Natural killer cell (primary cell): ENCODE results near the gene SPTBN4. TPM values are rescaled to one million over a fixed set of nuclear protein-coding genes. Genes with fewer than 3 reads are reported as not detected.
"Not testable (repeated sequence)": the region's sequence is repeated elsewhere in the genome, so short reads cannot be mapped to it uniquely, and the experiment has no call there.

Source experiments
- ATAC-seq, 3 donors: fragments of 150-1000 bp in 2 of 3; fragments of 200-7000 bp in 1 of 3; cut with Tn5 transposase; 1 replicate in 1 of 3; 2 replicates in 2 of 3; pipeline ENCODE4 v1.10.0; 2021; ENCODE audit warnings: mild to moderate bottlenecking in 2 of 3, moderate library complexity in 2 of 3
- DNase-seq, 2 donors: peaks; one replicate each; pipeline versions ENCODE4 v3.0.0 to v3.0.0-alpha.2; 2013 to 2021; ENCODE audit warnings: mixed read lengths in 1 of 2
- H3K27ac ChIP-seq: one replicate; pipeline ENCODE4 v1.5.1; 2013; ENCODE audit warnings: mild to moderate bottlenecking, low read length
- H3K27me3 ChIP-seq: one replicate; pipeline ENCODE4 v1.6.1; 2013; ENCODE audit warnings: low read length; ENCODE audit not compliant: control insufficient read depth, insufficient read depth
- H3K36me3 ChIP-seq: one replicate; pipeline ENCODE4 v1.6.1; 2013; ENCODE audit warnings: low read length; ENCODE audit not compliant: control insufficient read depth, insufficient read depth
- H3K4me1 ChIP-seq: one replicate; pipeline ENCODE4 v1.6.1; 2013; ENCODE audit warnings: low read length; ENCODE audit not compliant: control insufficient read depth, insufficient read depth
- H3K4me3 ChIP-seq: one replicate; pipeline ENCODE4 v1.5.1; 2013; ENCODE audit warnings: low read length
- H3K9me3 ChIP-seq: one replicate; pipeline ENCODE4 v1.6.1; 2013; ENCODE audit warnings: low read length; ENCODE audit not compliant: control insufficient read depth, insufficient read depth
- H3K27ac Mint-ChIP-seq, 2 donors: one replicate each; pipeline ENCODE4 v1.8.0; 2022; ENCODE audit warnings: mild to moderate bottlenecking in 2 of 2, mixed read lengths in 2 of 2, moderate library complexity in 1 of 2
- H3K27me3 Mint-ChIP-seq, 2 donors: one replicate each; pipeline ENCODE4 v1.8.0; 2022; ENCODE audit warnings: low read depth in 2 of 2, mixed read lengths in 2 of 2
- H3K36me3 Mint-ChIP-seq: one replicate; pipeline ENCODE4 v1.8.0; 2022; ENCODE audit warnings: mixed read lengths
- H3K4me1 Mint-ChIP-seq, 2 donors: one replicate each; pipeline ENCODE4 v1.8.0; 2022; ENCODE audit warnings: mixed read lengths in 2 of 2
- H3K4me3 Mint-ChIP-seq: one replicate; pipeline ENCODE4 v1.8.0; 2022; ENCODE audit warnings: mild to moderate bottlenecking, moderate library complexity, mixed read lengths
- H3K9me3 Mint-ChIP-seq, 2 donors: one replicate each; pipeline ENCODE4 v1.8.0; 2022; ENCODE audit warnings: mixed read lengths in 2 of 2
- CTCF ChIP-seq: fragments of 200-600 bp; IDR thresholded peaks from one replicate; pipeline ENCODE4 v1.8.0; 2022; ENCODE audit warnings: antibody characterized with exemption
- WGBS: methylation state at CpG from one replicate; pipeline ENCODE4 v1.1.7; 2013; ENCODE audit warnings: missing lambda C conversion rate; ENCODE audit not compliant: insufficient coverage; 5-methylcytosine and 5-hydroxymethylcytosine counted together
- intact Hi-C: fragments of 100-400 bp; cut with micrococcal nuclease; formaldehyde crosslinking; loops from one replicate; pipeline ENCODE4 v1.14.2; 2022
- total RNA-seq, 4 donors: library from RNA; stranded (reverse); fragments of 120-200 nt in 1 of 4; gene quantifications; one replicate each; pipeline versions ENCODE4 v1.2.3 to v1.2.4, GENCODE V29; 2013 to 2022

Gene SPTBN4
- total RNA-seq, 3 donors from 2014 or later (not counting 1 experiment from before 2014, with no cell fraction given): 0.16 to 0.63 (median 0.31) TPM

GRCh38 chr19:40521276-40521675 is 54.5 kb downstream of the SPTBN4 start:
- H3K4me1 Mint-ChIP-seq: no peaks in the 10 kb centered on the region
- WGBS: 65% methylated on average over 3 of the region's 8 CpGs
- Histone ChIP-seq H3K4me3 (no peak overlapping the region), H3K27ac (no peak overlapping the region), H3K9me3 (no peaks in the 10 kb centered on the region), H3K36me3 (no peaks in the 10 kb centered on the region), H3K4me1 (no peaks in the 10 kb centered on the region), H3K27me3 (no peaks in the 10 kb centered on the region)
- H3K4me3 Mint-ChIP-seq: no peak overlapping the region
- H3K9me3 Mint-ChIP-seq: no peaks in the 10 kb centered on the region
- no peak for TF ChIP-seq CTCF
- H3K36me3 Mint-ChIP-seq: no peaks in the 10 kb centered on the region
- H3K27me3 Mint-ChIP-seq: peaks cover 5 to 28% of the 10 kb centered on the region in 2 donors
- no peak for ATAC-seq
- no peak overlapping the region for H3K27ac Mint-ChIP-seq
- intact Hi-C loops: no loop called here
- peak in 1 of 2 donors; percentile 44 for DNase-seq

DNA sequence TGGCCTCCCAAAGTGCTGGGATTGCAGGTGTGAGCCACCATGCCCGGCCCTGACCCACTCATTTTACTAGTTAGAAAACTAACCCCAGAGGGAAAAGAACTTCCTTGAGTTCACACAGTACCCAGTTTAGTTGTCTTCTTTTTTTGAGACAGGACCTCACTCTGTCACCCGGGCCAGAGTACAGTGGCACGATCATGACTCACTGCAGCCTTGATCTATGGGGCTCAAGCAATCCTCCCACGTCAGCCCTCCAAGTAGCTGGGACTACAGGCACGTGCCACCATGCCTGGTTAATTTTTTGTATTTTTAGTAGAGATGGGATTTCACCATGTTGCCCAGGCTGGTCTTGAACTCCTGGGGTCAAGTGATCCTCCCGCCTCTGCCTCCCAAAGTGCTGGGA is 55.1 kb downstream of the SPTBN4 start:
- DNase-seq, H3K27me3 ChIP-seq, ATAC-seq, H3K4me1 Mint-ChIP-seq, H3K4me3 ChIP-seq, H3K27ac Mint-ChIP-seq, H3K27ac ChIP-seq, H3K4me3 Mint-ChIP-seq, H3K4me1 ChIP-seq, H3K36me3 Mint-ChIP-seq, intact Hi-C loops, H3K9me3 Mint-ChIP-seq, H3K36me3 ChIP-seq, H3K9me3 ChIP-seq: not testable (repeated sequence)
- peaks cover 5 to 25% of the 10 kb centered on the region in 2 donors for H3K27me3 Mint-ChIP-seq
- WGBS: 82% methylated on average over 6 of the region's 6 CpGs

DNA sequence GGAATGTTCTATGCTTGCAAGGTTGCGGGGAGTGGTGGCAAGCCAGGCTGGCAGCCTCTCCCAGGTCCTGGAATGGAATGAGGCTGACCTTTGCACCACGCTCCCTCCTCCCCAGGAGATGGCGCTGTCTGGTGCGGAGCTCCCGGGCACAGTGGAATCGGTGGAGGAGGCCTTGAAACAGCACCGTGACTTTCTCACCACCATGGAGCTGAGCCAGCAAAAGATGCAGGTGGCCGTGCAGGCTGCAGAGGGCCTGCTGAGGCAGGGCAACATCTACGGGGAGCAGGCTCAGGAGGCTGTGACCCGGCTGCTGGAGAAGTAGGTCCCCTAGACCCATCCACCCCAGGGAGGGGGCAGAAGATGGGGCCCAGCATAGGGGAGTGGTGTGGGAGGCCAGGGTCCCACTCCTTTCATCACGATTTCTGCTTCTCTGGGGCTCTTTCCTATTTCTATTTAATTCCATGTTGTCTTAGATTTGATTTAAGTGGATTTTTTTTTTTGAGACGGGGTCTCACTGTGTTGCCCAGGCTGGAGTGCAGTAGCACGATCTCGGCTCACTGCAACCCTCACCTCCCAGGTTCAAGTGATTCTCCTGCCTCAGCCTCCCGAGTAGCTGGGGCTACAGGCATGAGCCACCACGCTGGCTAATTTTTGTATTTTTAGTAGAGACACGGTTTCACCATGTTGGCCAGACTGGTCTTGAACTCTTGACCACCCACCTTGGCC is 56.7 kb downstream of the SPTBN4 start:
- Histone ChIP-seq H3K27me3 (no peaks in the 10 kb centered on the region), H3K27ac (no peak overlapping the region), H3K4me3 (no peak overlapping the region), H3K4me1 (no peaks in the 10 kb centered on the region), H3K9me3 (no peaks in the 10 kb centered on the region), H3K36me3 (no peaks in the 10 kb centered on the region)
- intact Hi-C loops: no loop called here
- H3K4me3 Mint-ChIP-seq: no peak overlapping the region
- H3K27me3 Mint-ChIP-seq: peaks cover 5 to 28% of the 10 kb centered on the region in 2 donors
- no peaks in the 10 kb centered on the region for H3K9me3 Mint-ChIP-seq
- WGBS: 43% methylated on average over 17 of the region's 17 CpGs
- H3K36me3 Mint-ChIP-seq: no peaks in the 10 kb centered on the region
- no peaks in the 10 kb centered on the region for H3K4me1 Mint-ChIP-seq
- ATAC-seq (peak; percentile 73 to 82 (median 76)), DNase-seq (peak; percentile 26 to 66)
- no peak overlapping the region for H3K27ac Mint-ChIP-seq
- peak; percentile 25 for TF ChIP-seq CTCF

DNA sequence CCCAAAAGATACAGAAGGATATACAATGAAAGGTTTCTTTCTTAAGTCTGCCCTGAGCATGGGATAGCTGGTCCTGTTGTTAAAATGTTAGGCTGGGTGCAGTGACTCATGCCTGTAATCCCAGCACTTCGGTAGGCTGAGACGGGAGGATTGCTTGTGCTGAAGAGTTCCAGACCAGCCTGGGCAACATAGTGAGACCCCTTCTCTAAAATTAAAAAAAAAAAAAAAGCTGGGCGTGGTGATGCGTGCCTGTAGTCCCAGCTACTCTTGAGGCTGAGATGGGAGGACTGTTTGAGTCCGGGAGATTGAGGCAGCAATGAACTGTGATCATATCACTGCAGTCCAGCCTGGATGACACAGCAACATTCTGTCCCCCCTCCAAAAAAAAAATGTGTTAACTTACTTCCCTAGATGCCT is 57.3 kb downstream of the SPTBN4 start:
- Histone ChIP-seq H3K27me3 (no peaks in the 10 kb centered on the region), H3K27ac (no peak overlapping the region), H3K9me3 (no peaks in the 10 kb centered on the region), H3K36me3 (no peaks in the 10 kb centered on the region), H3K4me1 (peaks cover 4% of the 10 kb centered on the region), H3K4me3 (no peak overlapping the region)
- peaks cover 5 to 25% of the 10 kb centered on the region in 2 donors for H3K27me3 Mint-ChIP-seq
- 58% methylated on average over 3 of the region's 5 CpGs for WGBS
- TF ChIP-seq CTCF: no peak
- no peaks in the 10 kb centered on the region for H3K36me3 Mint-ChIP-seq
- no peaks in the 10 kb centered on the region for H3K9me3 Mint-ChIP-seq
- intact Hi-C loops: no loop called here
- H3K27ac Mint-ChIP-seq: no peak overlapping the region
- H3K4me1 Mint-ChIP-seq: peaks cover 0 to 4% of the 10 kb centered on the region in 2 donors
- DNase-seq (no peak), ATAC-seq (no peak)
- no peak overlapping the region for H3K4me3 Mint-ChIP-seq
